Neural crest cell (in vitro differentiated cells): ENCODE data around the gene BAIAP3. TPM values are rescaled to one million over a fixed set of nuclear protein-coding genes. Genes with fewer than 3 reads are reported as not detected.

ENCODE experiments used
- DNase-seq: peaks from one replicate; pipeline ENCODE4 v3.0.0; 2021; ENCODE audit warnings: low read depth, mixed read lengths, low spot score
- H3K27ac Mint-ChIP-seq: one replicate; pipeline ENCODE4 v1.8.0; 2021; ENCODE audit warnings: mild to moderate bottlenecking, mixed read lengths; ENCODE audit not compliant: unreplicated experiment
- H3K27me3 Mint-ChIP-seq: 2 replicates; pipeline ENCODE4 v1.8.0; 2021; ENCODE audit warnings: low read depth, mild to moderate bottlenecking, mixed read lengths
- H3K36me3 Mint-ChIP-seq: 2 replicates; pipeline ENCODE4 v1.8.0; 2021; ENCODE audit warnings: low read depth, mild to moderate bottlenecking, mixed read lengths
- H3K4me1 Mint-ChIP-seq: 2 replicates; pipeline ENCODE4 v1.8.0; 2021; ENCODE audit warnings: mixed read lengths
- H3K4me3 Mint-ChIP-seq: one replicate; pipeline ENCODE4 v1.8.0; 2021; ENCODE audit warnings: mild to moderate bottlenecking, mixed read lengths
- H3K9me3 Mint-ChIP-seq: 2 replicates; pipeline ENCODE4 v1.8.0; 2021; ENCODE audit warnings: mixed read lengths
- total RNA-seq: library from RNA; stranded (reverse); gene quantifications from 2 replicates; pipeline ENCODE4 v1.2.1, GENCODE V29; 2021
- TF ChIP-seq, protein P1 (sequence below): fragments of 200-600 bp; sonication (generic); conservative IDR thresholded peaks from 2 replicates; pipeline ENCODE4 v1.5.0; 2021; ENCODE audit warnings: antibody characterized with exemption, mild to moderate bottlenecking

The BAIAP3 gene
- total RNA-seq, 1 donor from 2014 or later = 3.4 TPM

DNA sequence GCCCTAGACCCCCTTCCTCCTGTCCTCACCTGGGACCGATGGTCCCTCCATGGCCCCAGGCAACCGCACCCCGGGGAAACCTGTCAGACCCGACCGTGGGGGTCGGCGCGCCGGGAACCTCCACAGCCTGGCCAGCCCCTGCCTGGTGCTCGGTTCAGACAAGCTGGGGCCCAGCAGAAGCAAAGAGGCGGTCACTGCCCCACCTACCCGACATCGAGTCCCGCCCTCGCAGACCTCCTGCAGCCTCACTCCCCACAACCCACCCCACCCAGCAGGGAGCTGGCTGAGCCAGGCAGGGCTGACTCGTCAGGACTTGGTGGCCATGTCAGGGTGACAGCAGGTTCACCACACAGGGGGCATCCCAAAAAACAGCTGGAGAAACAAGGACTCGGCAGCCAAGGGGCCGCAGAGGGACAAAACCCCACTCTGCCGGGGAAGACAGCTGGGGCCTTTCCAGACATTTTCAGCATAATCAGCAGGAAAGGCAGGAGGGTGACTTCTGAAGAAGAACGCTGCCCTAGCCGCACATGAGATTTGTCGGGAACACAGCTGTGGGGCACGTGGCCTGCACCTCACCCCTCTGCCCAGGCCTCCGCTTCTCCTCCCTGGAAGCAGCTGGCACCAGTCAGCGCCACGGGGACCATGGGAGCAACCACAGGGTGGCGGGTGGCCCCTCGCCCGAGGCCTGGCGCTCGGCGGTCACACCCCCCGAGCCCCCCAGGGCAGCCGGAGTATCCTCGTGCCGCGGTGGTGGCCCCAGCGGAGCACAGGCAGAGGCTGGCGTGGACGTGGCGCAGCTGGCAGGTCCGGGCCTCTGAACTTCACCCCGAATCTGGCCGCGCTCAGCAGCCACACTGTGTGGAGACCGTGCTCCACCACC is 41.2 kb downstream of the BAIAP3 start:
- H3K9me3 Mint-ChIP-seq = no peaks in the 10 kb centered on the region
- no peak overlapping the region for H3K27ac Mint-ChIP-seq
- no peak for DNase-seq
- TF ChIP-seq, protein P1, sequence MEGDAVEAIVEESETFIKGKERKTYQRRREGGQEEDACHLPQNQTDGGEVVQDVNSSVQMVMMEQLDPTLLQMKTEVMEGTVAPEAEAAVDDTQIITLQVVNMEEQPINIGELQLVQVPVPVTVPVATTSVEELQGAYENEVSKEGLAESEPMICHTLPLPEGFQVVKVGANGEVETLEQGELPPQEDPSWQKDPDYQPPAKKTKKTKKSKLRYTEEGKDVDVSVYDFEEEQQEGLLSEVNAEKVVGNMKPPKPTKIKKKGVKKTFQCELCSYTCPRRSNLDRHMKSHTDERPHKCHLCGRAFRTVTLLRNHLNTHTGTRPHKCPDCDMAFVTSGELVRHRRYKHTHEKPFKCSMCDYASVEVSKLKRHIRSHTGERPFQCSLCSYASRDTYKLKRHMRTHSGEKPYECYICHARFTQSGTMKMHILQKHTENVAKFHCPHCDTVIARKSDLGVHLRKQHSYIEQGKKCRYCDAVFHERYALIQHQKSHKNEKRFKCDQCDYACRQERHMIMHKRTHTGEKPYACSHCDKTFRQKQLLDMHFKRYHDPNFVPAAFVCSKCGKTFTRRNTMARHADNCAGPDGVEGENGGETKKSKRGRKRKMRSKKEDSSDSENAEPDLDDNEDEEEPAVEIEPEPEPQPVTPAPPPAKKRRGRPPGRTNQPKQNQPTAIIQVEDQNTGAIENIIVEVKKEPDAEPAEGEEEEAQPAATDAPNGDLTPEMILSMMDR = no peak
- H3K27me3 Mint-ChIP-seq = peaks cover 2% of the 10 kb centered on the region
- H3K4me1 Mint-ChIP-seq = peaks cover 14% of the 10 kb centered on the region
- H3K36me3 Mint-ChIP-seq = no peaks in the 10 kb centered on the region
- no peak overlapping the region for H3K4me3 Mint-ChIP-seq

DNA sequence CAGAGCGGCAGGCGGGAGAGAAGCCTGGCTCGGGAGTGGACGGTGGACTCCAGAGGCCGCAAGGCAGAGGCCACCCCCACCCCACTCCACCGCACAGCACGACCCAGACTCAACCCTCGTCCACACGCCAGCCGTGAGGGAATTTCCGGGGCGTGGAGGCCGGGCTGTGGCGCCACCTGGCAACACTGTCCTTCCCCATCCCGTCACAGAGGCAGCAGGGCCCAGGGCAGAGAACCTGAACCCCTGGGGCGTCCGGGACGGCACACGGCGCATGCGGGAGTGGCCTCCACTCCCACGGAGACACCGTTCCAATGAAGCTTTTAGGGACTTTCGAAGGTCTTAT is 41.8 kb downstream of the BAIAP3 start:
- no peak overlapping the region for H3K27ac Mint-ChIP-seq
- no peak for DNase-seq
- H3K4me1 Mint-ChIP-seq = peaks cover 19% of the 10 kb centered on the region
- peaks cover 2% of the 10 kb centered on the region for H3K27me3 Mint-ChIP-seq
- TF ChIP-seq, protein P1 = no peak
- no peaks in the 10 kb centered on the region for H3K9me3 Mint-ChIP-seq
- no peaks in the 10 kb centered on the region for H3K36me3 Mint-ChIP-seq
- H3K4me3 Mint-ChIP-seq = no peak overlapping the region

DNA sequence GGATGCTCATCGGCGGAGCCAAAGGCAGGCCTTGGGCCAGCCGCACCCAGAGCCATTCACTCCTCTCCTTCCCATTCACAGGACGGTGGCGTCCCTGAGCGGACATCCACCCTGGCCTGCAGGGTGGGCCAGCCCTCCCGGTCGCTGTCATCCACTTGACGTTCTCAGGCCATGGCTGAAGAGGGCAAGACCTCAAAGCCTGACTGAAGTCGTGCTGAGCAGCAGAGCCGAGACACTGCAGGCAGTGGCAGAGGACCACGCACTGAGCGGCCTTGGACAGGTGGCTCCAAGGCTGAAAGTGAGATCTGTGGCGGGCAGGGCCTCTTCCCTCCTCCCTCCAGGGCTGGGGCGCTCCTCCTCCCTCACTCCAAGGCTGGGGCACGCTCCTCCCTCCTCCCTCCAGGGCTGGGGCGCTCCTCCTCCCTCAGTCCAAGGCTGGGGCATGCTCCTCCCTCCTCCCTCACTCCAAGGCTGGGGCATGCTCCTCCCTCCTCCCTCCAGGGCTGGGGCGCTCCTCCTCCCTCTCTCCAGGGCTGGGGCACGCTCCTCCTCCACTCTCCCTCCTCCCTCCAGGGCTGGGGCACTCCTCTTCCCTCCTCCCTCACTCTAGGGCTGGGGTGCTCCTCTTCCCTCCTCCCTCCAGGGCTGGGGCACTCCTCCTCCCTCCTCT is 42.4 kb downstream of the BAIAP3 start:
- TF ChIP-seq, protein P1 = no peak
- no peak overlapping the region for H3K4me3 Mint-ChIP-seq
- H3K9me3 Mint-ChIP-seq = no peaks in the 10 kb centered on the region
- no peak for DNase-seq
- peaks cover 2% of the 10 kb centered on the region for H3K27me3 Mint-ChIP-seq
- no peaks in the 10 kb centered on the region for H3K36me3 Mint-ChIP-seq
- no peak overlapping the region for H3K27ac Mint-ChIP-seq
- H3K4me1 Mint-ChIP-seq = peaks cover 19% of the 10 kb centered on the region

DNA sequence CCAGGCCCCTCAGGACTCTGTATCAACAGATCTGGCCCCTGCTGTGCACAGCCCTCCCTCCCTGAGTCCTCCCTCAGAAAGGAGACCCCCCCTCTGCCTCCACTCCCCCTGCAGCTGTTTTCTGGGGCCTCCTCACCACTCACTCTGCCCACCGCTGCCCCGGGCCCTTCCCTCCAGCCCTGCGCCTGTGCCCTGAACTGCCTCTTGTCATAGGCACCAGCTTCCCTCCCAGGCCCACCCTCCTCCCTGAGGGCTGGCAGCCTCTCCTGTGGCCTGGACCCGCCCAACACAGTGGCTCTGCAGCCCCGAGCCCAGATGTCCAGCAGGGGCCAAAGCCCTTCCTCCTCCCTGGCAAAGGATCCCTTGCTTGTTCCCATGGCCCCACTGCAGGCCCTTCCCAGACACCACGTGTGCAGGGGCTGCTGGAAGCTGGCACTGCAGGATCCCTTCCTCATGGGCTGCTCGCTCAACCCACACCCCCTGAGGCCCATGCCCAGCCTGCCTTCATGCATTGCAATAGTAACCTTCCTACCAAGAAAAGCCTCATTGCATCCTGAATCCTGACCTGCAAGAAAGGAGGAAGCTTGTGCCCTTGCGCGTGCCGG is 44.1 kb downstream of the BAIAP3 start:
- Mint-ChIP-seq H3K27ac (no peak overlapping the region), H3K36me3 (no peaks in the 10 kb centered on the region), H3K27me3 (peaks cover 2% of the 10 kb centered on the region), H3K4me1 (peaks cover 19% of the 10 kb centered on the region), H3K4me3 (peak overlapping the region; percentile 85), H3K9me3 (no peaks in the 10 kb centered on the region)
- TF ChIP-seq, protein P1 = no peak
- no peak for DNase-seq

DNA sequence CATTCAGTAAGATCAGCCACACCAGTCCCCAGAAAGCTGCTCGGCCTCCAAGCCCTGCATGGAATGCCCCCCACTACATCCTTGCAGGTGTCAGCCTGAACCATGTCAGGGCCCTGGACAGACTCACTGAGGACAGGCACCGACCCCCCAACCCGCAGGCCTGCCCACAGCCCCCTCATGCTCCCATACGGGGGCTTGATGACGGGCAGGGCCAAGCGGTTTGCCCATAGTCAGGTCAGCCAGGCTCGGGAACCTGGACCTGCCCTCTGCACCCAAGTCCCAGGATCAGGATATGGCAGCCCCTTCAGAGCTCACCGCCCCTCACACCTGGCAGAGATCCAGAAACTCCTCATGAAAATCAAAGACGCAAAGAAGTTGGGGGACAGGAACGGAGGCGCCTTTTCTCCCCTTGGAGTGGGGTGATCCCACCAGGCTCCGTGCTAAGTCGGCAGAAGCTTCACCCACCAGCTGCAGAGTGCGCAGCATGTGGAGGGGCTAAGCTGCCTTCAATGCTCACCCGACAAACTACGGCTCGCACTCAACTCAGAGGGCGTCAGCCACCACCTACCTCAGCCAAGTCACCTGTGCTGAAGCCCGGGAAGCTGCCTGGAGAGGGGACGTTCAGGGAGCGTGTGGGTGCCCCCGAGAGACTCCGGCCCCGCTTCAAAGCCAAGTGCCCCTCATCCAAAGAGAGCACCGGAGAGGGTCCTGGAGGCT is 44.8 kb downstream of the BAIAP3 start:
- Mint-ChIP-seq H3K4me1 (peaks cover 19% of the 10 kb centered on the region), H3K27ac (no peak overlapping the region), H3K36me3 (no peaks in the 10 kb centered on the region), H3K4me3 (peak overlapping the region; percentile 85), H3K27me3 (peaks cover 2% of the 10 kb centered on the region), H3K9me3 (no peaks in the 10 kb centered on the region)
- TF ChIP-seq, protein P1 = no peak
- no peak for DNase-seq
